Prostate gland (tissue), 2 donors: ENCODE measurements around the gene NME4.

Experiments used
- CTCF ChIP-seq, 4 experiments: fragments of 200-600 bp in 2 of 4; fragments of 450-650 bp in 2 of 4; sonication (generic) in 2 of 4; IDR thresholded peaks; 1 replicate in 3 of 4; 2 replicates in 1 of 4; pipeline ENCODE4 v1.5.1; 2016 to 2019; ENCODE audit warnings: antibody characterized with exemption in 4 of 4, mild to moderate bottlenecking in 2 of 4, moderate library complexity in 2 of 4
- POLR2A ChIP-seq: fragments of 450-650 bp; IDR thresholded peaks from one replicate; pipeline ENCODE4 v1.6.1; 2016; ENCODE audit warnings: antibody characterized with exemption, mild to moderate bottlenecking

- TF ChIP-seq POLR2A, result no peak
- TF ChIP-seq CTCF (IDR thresholded peaks at IDR 0.05), result no peak
Measured at GRCh38 chr16:373848-374615, 23.0 kb upstream of the NME4 start.
